GM12878 (cell line): ENCODE results near the gene HSP90AB1. TPM values are rescaled to one million over a fixed set of nuclear protein-coding genes. Genes with fewer than 3 reads are reported as not detected.

Source experiments
- CBFB ChIP-seq: IDR thresholded peaks from 2 replicates; pipeline ENCODE4 v1.6.1; 2016; ENCODE audit warnings: antibody characterized with exemption, low read depth
- EP300 ChIP-seq, 2 experiments: fragments of 150-350 bp in 1 of 2; IDR thresholded peaks; 2 replicates each; pipeline ENCODE4 v1.6.1; 2011 to 2012; ENCODE audit warnings: low read depth in 2 of 2, low read length in 2 of 2, borderline replicate concordance in 1 of 2, improper control_type of control experiment in 1 of 2, inconsistent platforms in 1 of 2; ENCODE audit not compliant: control insufficient read depth in 1 of 2
- EZH2 ChIP-seq: IDR thresholded peaks from 2 replicates; pipeline ENCODE4 v1.6.1; 2012; ENCODE audit warnings: low read depth, mild to moderate bottlenecking, control low read depth, inconsistent platforms, low read length, borderline replicate concordance; ENCODE audit not compliant: control insufficient read depth
- FOXM1 ChIP-seq: IDR thresholded peaks from 2 replicates; pipeline ENCODE4 v1.6.1; 2012; ENCODE audit warnings: low read depth, mild to moderate bottlenecking, inconsistent platforms, low read length, moderate library complexity
- GATAD2B ChIP-seq: fragments of 450-650 bp; conservative IDR thresholded peaks from 2 replicates; pipeline ENCODE4 v1.6.1; 2017; ENCODE audit warnings: low read depth, mild to moderate bottlenecking, moderate library complexity
- LARP7 ChIP-seq: fragments of 450-650 bp; IDR thresholded peaks from 2 replicates; pipeline ENCODE4 v1.6.1; 2017; ENCODE audit warnings: mild to moderate bottlenecking
- MXI1 ChIP-seq: fragments of 150-350 bp; IDR thresholded peaks from 2 replicates; pipeline ENCODE4 v1.6.1; 2011; ENCODE audit warnings: low read depth, mild to moderate bottlenecking, inconsistent platforms, low read length, improper control_type of control experiment
- MYB ChIP-seq: fragments of 150-350 bp; IDR thresholded peaks from 2 replicates; pipeline ENCODE4 v1.6.1; 2014; ENCODE audit warnings: mild to moderate bottlenecking, low read depth, low read length, borderline replicate concordance
- NFYB ChIP-seq: IDR thresholded peaks from 2 replicates; pipeline ENCODE4 v1.6.1; 2011; ENCODE audit warnings: low read depth, mild to moderate bottlenecking, low read length, improper control_type of control experiment, moderate library complexity; ENCODE audit not compliant: insufficient read depth
- NR2C2 ChIP-seq: IDR thresholded peaks from 2 replicates; pipeline ENCODE4 v1.6.1; 2011; ENCODE audit warnings: borderline replicate concordance, low read depth; ENCODE audit not compliant: control insufficient read depth, insufficient read length
- POLR2A ChIP-seq: IDR thresholded peaks from 2 replicates; pipeline ENCODE4 v1.6.1; 2011; ENCODE audit warnings: low read depth, mild to moderate bottlenecking, low read length
- SREBF1 ChIP-seq: IDR thresholded peaks from 2 replicates; pipeline ENCODE4 v1.6.1; 2012; ENCODE audit warnings: mild to moderate bottlenecking, low read length
- WRNIP1 ChIP-seq: IDR thresholded peaks from 2 replicates; pipeline ENCODE4 v1.6.1; 2011; ENCODE audit warnings: low read depth, low read length, improper control_type of control experiment, borderline replicate concordance
- ZZZ3 ChIP-seq: IDR thresholded peaks from 2 replicates; pipeline ENCODE4 v1.6.1; 2011; ENCODE audit warnings: low read depth; ENCODE audit not compliant: control insufficient read depth, insufficient read length
- polyA plus RNA-seq, 11 experiments: library from polyadenylated mRNA; depleted of rRNA in 4 of 11; unstranded in 6 of 11; stranded (reverse) in 5 of 11; fragments of >200 nt; fragmentation: Nextera tagmentation in 4 of 11; fragmentation: Illumina TruSeq in 1 of 11; extraction: Ambion mirVana in 4 of 11; extraction: Trizol in 1 of 11; gene quantifications; 1 replicate in 1 of 11; 2 replicates in 10 of 11; pipeline versions ENCODE4 v1.2.1 to v1.2.3, GENCODE V29; 2011 to 2016; ENCODE audit warnings: inconsistent platforms in 2 of 11, missing spikeins in 2 of 11, low read depth in 1 of 11
- total RNA-seq, 4 experiments: library from RNA; depleted of rRNA in 3 of 4; stranded (reverse); fragments of >200 nt in 3 of 4; fragmentation: Illumina TruSeq in 1 of 4; extraction: Trizol in 1 of 4; gene quantifications; 2 replicates each; pipeline versions ENCODE4 v1.2.1 to v1.2.3, GENCODE V29; 2013 to 2021
- TF ChIP-seq, protein P1 (sequence below): IDR thresholded peaks from 2 replicates; pipeline ENCODE4 v1.6.1; 2012; ENCODE audit warnings: low read depth, low read length, improper control_type of control experiment
- TF ChIP-seq, protein P2 (sequence below): IDR thresholded peaks from 2 replicates; pipeline ENCODE4 v1.6.1; 2012; ENCODE audit warnings: low read depth, low read length, improper control_type of control experiment
- TF ChIP-seq, protein P3 (sequence below): fragments of 450-650 bp; IDR thresholded peaks from 2 replicates; pipeline ENCODE4 v1.6.1; 2017; ENCODE audit warnings: antibody characterized with exemption, mild to moderate bottlenecking, moderate library complexity
- TF ChIP-seq, protein P4 (sequence below): IDR thresholded peaks from 2 replicates; pipeline ENCODE4 v1.6.1; 2011; ENCODE audit warnings: borderline replicate concordance, low read depth, mild to moderate bottlenecking, moderate library complexity, mixed read lengths, low read length; ENCODE audit not compliant: insufficient read depth; ENCODE audit errors: extremely low read length
- TF ChIP-seq, protein P5 (sequence below): fragments of 450-650 bp; IDR thresholded peaks from 2 replicates; pipeline ENCODE4 v1.6.1; 2018; ENCODE audit warnings: mild to moderate bottlenecking, low read depth, moderate library complexity; ENCODE audit not compliant: partially characterized antibody

Gene HSP90AB1
- total and polyA plus RNA-seq, 10 of the 15 experiments (the other 5 are each of a cell fraction or from before 2014, with no cell fraction given): 988 to 1,682 (median 1,146) TPM

DNA sequence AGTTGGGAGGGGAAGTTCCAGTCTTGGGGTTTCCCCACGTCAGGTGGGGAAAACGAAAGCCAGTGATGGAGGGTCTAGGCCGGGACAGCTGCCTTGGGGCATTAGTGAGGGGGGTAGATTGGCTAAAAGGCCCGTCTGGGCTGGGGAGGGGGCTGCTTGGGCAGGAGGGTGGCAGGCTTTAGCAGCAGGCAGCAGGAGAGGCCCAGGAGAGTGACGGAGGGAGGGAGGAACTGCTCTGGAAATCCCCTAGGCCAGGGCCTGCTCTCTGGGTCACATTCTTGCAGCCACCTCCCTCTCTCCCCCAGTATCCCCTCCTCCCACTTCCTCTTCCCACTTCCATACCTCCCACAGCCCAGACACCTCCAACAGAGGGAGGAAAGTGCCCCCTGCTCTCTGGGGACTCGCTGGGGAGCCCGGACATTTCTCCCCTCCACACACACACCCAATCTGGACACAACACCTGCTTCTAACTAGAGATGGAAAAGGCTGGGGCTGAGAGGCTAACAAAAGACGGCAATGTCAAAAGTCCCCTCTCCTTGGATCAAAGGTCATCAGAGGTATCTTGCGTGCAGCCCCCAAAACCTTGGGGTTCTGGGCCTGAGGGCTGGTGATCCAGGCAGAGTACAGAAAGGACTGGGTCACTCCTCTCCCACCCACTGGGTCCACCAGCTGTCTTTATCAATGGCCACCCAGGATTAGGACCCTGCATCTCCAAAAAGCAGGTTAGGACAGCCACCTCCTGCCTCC lies 16.6 kb downstream of the HSP90AB1 start (continued):
- no peak for TF ChIP-seq NR2C2
- no peak for TF ChIP-seq FOXM1
- peak; percentile 38; the same call in 1 of the 2 replicates for TF ChIP-seq LARP7
- TF ChIP-seq, protein P1, sequence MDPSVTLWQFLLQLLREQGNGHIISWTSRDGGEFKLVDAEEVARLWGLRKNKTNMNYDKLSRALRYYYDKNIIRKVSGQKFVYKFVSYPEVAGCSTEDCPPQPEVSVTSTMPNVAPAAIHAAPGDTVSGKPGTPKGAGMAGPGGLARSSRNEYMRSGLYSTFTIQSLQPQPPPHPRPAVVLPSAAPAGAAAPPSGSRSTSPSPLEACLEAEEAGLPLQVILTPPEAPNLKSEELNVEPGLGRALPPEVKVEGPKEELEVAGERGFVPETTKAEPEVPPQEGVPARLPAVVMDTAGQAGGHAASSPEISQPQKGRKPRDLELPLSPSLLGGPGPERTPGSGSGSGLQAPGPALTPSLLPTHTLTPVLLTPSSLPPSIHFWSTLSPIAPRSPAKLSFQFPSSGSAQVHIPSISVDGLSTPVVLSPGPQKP: no peak
- peak; percentile 77 for TF ChIP-seq GATAD2B
- TF ChIP-seq POLR2A: no peak
- TF ChIP-seq, protein P2, sequence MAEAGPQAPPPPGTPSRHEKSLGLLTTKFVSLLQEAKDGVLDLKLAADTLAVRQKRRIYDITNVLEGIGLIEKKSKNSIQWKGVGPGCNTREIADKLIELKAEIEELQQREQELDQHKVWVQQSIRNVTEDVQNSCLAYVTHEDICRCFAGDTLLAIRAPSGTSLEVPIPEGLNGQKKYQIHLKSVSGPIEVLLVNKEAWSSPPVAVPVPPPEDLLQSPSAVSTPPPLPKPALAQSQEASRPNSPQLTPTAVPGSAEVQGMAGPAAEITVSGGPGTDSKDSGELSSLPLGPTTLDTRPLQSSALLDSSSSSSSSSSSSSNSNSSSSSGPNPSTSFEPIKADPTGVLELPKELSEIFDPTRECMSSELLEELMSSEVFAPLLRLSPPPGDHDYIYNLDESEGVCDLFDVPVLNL: no peak
- TF ChIP-seq, protein P3, sequence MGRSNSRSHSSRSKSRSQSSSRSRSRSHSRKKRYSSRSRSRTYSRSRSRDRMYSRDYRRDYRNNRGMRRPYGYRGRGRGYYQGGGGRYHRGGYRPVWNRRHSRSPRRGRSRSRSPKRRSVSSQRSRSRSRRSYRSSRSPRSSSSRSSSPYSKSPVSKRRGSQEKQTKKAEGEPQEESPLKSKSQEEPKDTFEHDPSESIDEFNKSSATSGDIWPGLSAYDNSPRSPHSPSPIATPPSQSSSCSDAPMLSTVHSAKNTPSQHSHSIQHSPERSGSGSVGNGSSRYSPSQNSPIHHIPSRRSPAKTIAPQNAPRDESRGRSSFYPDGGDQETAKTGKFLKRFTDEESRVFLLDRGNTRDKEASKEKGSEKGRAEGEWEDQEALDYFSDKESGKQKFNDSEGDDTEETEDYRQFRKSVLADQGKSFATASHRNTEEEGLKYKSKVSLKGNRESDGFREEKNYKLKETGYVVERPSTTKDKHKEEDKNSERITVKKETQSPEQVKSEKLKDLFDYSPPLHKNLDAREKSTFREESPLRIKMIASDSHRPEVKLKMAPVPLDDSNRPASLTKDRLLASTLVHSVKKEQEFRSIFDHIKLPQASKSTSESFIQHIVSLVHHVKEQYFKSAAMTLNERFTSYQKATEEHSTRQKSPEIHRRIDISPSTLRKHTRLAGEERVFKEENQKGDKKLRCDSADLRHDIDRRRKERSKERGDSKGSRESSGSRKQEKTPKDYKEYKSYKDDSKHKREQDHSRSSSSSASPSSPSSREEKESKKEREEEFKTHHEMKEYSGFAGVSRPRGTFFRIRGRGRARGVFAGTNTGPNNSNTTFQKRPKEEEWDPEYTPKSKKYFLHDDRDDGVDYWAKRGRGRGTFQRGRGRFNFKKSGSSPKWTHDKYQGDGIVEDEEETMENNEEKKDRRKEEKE: no peak
- no peak for TF ChIP-seq SREBF1
- no peak for TF ChIP-seq NFYB
- no peak for TF ChIP-seq MXI1
- TF ChIP-seq, protein P4, sequence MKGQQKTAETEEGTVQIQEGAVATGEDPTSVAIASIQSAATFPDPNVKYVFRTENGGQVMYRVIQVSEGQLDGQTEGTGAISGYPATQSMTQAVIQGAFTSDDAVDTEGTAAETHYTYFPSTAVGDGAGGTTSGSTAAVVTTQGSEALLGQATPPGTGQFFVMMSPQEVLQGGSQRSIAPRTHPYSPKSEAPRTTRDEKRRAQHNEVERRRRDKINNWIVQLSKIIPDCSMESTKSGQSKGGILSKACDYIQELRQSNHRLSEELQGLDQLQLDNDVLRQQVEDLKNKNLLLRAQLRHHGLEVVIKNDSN: no peak
- no peak for TF ChIP-seq MYB
- no peak for TF ChIP-seq EZH2
- TF ChIP-seq, protein P5, sequence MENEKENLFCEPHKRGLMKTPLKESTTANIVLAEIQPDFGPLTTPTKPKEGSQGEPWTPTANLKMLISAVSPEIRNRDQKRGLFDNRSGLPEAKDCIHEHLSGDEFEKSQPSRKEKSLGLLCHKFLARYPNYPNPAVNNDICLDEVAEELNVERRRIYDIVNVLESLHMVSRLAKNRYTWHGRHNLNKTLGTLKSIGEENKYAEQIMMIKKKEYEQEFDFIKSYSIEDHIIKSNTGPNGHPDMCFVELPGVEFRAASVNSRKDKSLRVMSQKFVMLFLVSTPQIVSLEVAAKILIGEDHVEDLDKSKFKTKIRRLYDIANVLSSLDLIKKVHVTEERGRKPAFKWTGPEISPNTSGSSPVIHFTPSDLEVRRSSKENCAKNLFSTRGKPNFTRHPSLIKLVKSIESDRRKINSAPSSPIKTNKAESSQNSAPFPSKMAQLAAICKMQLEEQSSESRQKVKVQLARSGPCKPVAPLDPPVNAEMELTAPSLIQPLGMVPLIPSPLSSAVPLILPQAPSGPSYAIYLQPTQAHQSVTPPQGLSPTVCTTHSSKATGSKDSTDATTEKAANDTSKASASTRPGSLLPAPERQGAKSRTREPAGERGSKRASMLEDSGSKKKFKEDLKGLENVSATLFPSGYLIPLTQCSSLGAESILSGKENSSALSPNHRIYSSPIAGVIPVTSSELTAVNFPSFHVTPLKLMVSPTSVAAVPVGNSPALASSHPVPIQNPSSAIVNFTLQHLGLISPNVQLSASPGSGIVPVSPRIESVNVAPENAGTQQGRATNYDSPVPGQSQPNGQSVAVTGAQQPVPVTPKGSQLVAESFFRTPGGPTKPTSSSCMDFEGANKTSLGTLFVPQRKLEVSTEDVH: no peak
- TF ChIP-seq EP300 (IDR thresholded peaks at IDR 0.05; ENCODE audit: borderline replicate concordance in 1 of 2, control insufficient read depth in 1 of 2, low read depth in 2 of 2, low read length in 2 of 2): peak in 1 of 2 experiments; percentile 30; a peak in 1 of 4 replicates
- TF ChIP-seq ZZZ3: no peak
- no peak for TF ChIP-seq CBFB
- no peak; the same call in 1 of the 2 replicates for TF ChIP-seq WRNIP1
